Pancreas (tissue), 10 donors: Measurements from ENCODE around the gene HOXA11. TPM values are rescaled to one million over a fixed set of nuclear protein-coding genes. Genes with fewer than 3 reads are reported as not detected.

ENCODE experiments used
- ATAC-seq, 4 donors: fragments of 200-7000 bp; cut with Tn5 transposase; one replicate each; pipeline versions ENCODE4 v1.8.0 to v1.9.1; 2020; ENCODE audit warnings: mild to moderate bottlenecking in 4 of 4, moderate library complexity in 4 of 4
- DNase-seq, 6 donors: peaks; one replicate each; pipeline ENCODE4 v3.0.0-alpha.2; 2020
- FAIRE-seq: peaks from 2 replicates; lab custom pipeline; 2012; peaks lifted over from hg19 to GRCh38; lab: Jason Lieb, UNC
- H3K27ac ChIP-seq, 4 donors: fragments of 200-600 bp; sonication (generic); 1 replicate in 3 of 4; 2 replicates in 1 of 4; pipeline versions ENCODE4 v1.5.0 to v1.8.0; 2020
- H3K27me3 ChIP-seq, 4 donors: fragments of 200-600 bp; one replicate each; pipeline ENCODE4 v1.8.0; 2021
- H3K36me3 ChIP-seq, 3 donors: fragments of 200-600 bp; sonication (generic) in 1 of 3; one replicate each; pipeline versions ENCODE4 v1.5.0 to v1.8.0; 2020 to 2021
- H3K4me1 ChIP-seq, 3 donors: fragments of 200-600 bp; one replicate each; pipeline ENCODE4 v1.8.0; 2021
- H3K4me3 ChIP-seq, 4 donors: fragments of 200-600 bp; sonication (generic) in 2 of 4; one replicate each; pipeline versions ENCODE4 v1.5.0 to v1.8.0; 2020 to 2021
- H3K9me3 ChIP-seq, 4 donors: fragments of 200-600 bp; one replicate each; pipeline ENCODE4 v1.8.0; 2021
- CTCF ChIP-seq, 4 donors: fragments of 200-600 bp; sonication (generic) in 3 of 4; IDR thresholded peaks; one replicate each; pipeline versions ENCODE4 v1.5.0 to v1.8.0; 2021; ENCODE audit warnings: antibody characterized with exemption in 4 of 4
- WGBS, 2 donors: extraction: QIAGEN DNeasy Blood & Tissue Kit; methylation state at CpG; one replicate each; pipeline ENCODE4 v1.1.7; 2013; 5-methylcytosine and 5-hydroxymethylcytosine counted together
- intact Hi-C, 3 donors: fragments of 100-400 bp; cut with DNase I; formaldehyde crosslinking; loops; one replicate each; pipeline versions ENCODE4 v1.11.1 to v1.14.2; 2022
- polyA plus RNA-seq, 2 donors: library from polyadenylated mRNA; stranded (reverse); fragments of 200-250 nt; gene quantifications; one replicate each; pipeline ENCODE4 v1.2.3, GENCODE V29; 2013
- total RNA-seq, 6 donors: library from RNA; stranded (reverse); fragmentation: NEBNext Ultra II Directional in 4 of 6; extraction: Animal tissue kit (Norgen Biotek cat#: 25700) in 4 of 6; gene quantifications; one replicate each; pipeline versions ENCODE4 v1.2.1 to v1.2.4, GENCODE V29; 2021 to 2023
- donor health status: healthy with polysubstance abuse.
- donor health status: DM: no; HTN: no; CAD: no; lungs with moderate emphysema.
- donor health status: DM: no; HTN: no; CAD: no.
- donor health status: control.
- donor health status: control.
- donor health status: Bipolar disorder and iron deficiency.
- donor health status: DM: yes; HTN: yes; CAD: no.
- donor health status: DM: no; HTN: no; CAD: no.
- donor health status: DM: no; HTN: no; CAD: no.
- donor health status: DM: yes; HTN: yes; CAD: no.

HOXA11 gene
- total and polyA plus RNA-seq, 8 donors: not detected

GRCh38 chr7:27169658-27170425 is 15.2 kb downstream of the HOXA11 start:
- FAIRE-seq: no peak
- H3K27me3 ChIP-seq: peaks cover 17 to 94% (median 48%) of the 10 kb centered on the region in 4 donors
- no peak overlapping the region for H3K4me3 ChIP-seq
- 6 to 8% methylated on average over 27 to 46 of the region's 46 CpGs for WGBS, 2 donors
- H3K36me3 ChIP-seq: no peaks in the 10 kb centered on the region
- peak in 3 of 6 donors; percentile 10 to 59 (median 59) for DNase-seq
- ATAC-seq: no peak
- H3K9me3 ChIP-seq: no peaks in the 10 kb centered on the region
- peaks cover 0 to 7% (median 0%) of the 10 kb centered on the region in 3 donors for H3K4me1 ChIP-seq
- no peak for TF ChIP-seq CTCF (IDR thresholded peaks at IDR 0.05)
- intact Hi-C loops: no loop called here
- H3K27ac ChIP-seq: no peak overlapping the region

- intact Hi-C loops: no loop called here
- H3K27me3 ChIP-seq: peaks cover 19 to 95% (median 48%) of the 10 kb centered on the region in 4 donors
- peaks cover 0 to 9% (median 0%) of the 10 kb centered on the region in 3 donors for H3K4me1 ChIP-seq
- no peaks in the 10 kb centered on the region for H3K36me3 ChIP-seq
- 17 to 18% methylated on average over 25 of the region's 25 CpGs for WGBS, 2 donors
- no peaks in the 10 kb centered on the region for H3K9me3 ChIP-seq
- no peak for ATAC-seq
- DNase-seq: peak in 3 of 6 donors; percentile 3 to 61 (median 59)
- H3K4me3 ChIP-seq: no peak overlapping the region
- no peak for TF ChIP-seq CTCF (IDR thresholded peaks at IDR 0.05)
- no peak for FAIRE-seq
- H3K27ac ChIP-seq: no peak overlapping the region
These were observed 16.6 kb downstream of the HOXA11 start for GRCh38 chr7:27168265-27168947.

GRCh38 chr7:27167916-27168264 is 17.1 kb downstream of the HOXA11 start:
- WGBS, 2 donors: 15 to 24% methylated on average over 4 of the region's 4 CpGs
- FAIRE-seq (no peak), ATAC-seq (no peak), DNase-seq (peak in 2 of 6 donors; percentile 3 to 7)
- H3K36me3 ChIP-seq: no peaks in the 10 kb centered on the region
- H3K4me3 ChIP-seq: no peak overlapping the region
- no peak for TF ChIP-seq CTCF (IDR thresholded peaks at IDR 0.05)
- H3K27me3 ChIP-seq: peaks cover 19 to 89% (median 46%) of the 10 kb centered on the region in 4 donors
- no peaks in the 10 kb centered on the region for H3K9me3 ChIP-seq
- intact Hi-C loops: no loop called here
- peaks cover 0 to 5% (median 0%) of the 10 kb centered on the region in 3 donors for H3K4me1 ChIP-seq
- no peak overlapping the region for H3K27ac ChIP-seq

- FAIRE-seq (no peak), ATAC-seq (no peak), DNase-seq (peak in 3 of 6 donors; percentile 7 to 51 (median 50))
- no peaks in the 10 kb centered on the region for H3K36me3 ChIP-seq
- no peak for TF ChIP-seq CTCF (IDR thresholded peaks at IDR 0.05)
- WGBS, 2 donors: 11 to 12% methylated on average over 49 to 50 of the region's 50 CpGs
- H3K4me3 ChIP-seq: no peak overlapping the region
- H3K9me3 ChIP-seq: no peaks in the 10 kb centered on the region
- no peak overlapping the region for H3K27ac ChIP-seq
- peaks cover 19 to 81% (median 42%) of the 10 kb centered on the region in 4 donors for H3K27me3 ChIP-seq
- H3K4me1 ChIP-seq: peaks cover 0 to 2% (median 0%) of the 10 kb centered on the region in 3 donors
- intact Hi-C loops: no loop called here
These were observed 18.2 kb downstream of the HOXA11 start for GRCh38 chr7:27166531-27167505.
